Measurements from ENCODE around the gene NKX1-2. TPM values are rescaled to one million over a fixed set of nuclear protein-coding genes. Genes with fewer than 3 reads are reported as not detected.
A peak's percentile ranks its signal among the peaks of the same experiment; 100 is the strongest.

The NKX1-2 gene
- total RNA-seq, 1 experiment from 2014 or later, result 3.4 TPM

DNA sequence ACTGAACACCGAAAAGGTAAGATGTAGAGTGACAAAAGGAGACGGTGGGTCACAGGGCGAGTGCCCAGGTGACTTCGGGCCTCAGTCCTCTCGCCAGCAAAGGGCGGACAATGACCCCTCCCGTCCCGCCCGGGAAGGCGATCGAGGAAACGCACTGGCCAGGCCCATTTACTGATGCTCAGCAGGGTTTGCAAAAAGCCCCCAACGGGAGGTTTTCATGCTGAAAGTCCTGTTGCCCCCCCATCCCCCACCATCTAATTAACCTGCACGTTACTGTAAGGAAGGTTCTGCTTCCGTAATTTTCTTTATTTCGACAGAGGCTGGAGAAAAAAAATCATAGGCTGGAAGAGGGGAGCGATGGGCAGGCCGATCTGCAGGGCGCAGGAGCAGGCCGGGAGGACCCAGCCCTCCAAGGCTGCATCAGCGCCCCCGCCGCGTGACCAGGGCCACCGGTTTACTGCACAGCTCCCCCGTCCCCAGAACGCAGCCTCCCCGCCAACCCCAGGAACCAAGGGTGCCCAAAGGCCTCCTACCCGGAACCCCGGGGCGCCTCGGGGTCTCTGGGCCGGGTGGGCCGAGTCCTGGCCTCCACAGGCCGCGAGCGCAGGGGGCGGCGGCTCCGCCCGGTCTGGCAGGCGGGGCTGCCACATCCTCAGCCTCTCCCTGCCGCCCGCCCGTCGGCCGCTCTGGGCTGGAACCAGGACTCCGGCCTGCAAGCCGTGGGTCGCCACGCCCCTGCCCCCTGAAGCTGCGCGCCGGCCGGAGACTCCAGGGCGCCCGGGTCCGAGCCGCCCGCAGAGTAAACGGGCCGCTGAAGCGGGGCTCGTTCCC, 31.7 kb downstream of the NKX1-2 start:
- peaks cover 10 to 15% of the 10 kb centered on the region in 2 experiments for H3K4me1 ChIP-seq (ENCODE audit: control insufficient read depth in 1 of 2, insufficient read depth in 2 of 2, low read length in 2 of 2)
- H3K9ac ChIP-seq (ENCODE audit: low read length), result peak overlapping the region; percentile 69
- no peak for DNase-seq (ENCODE audit: low read depth, low spot score)
- H4K20me1 ChIP-seq (ENCODE audit: insufficient read depth), result 0 out of 2 replicates have a peak, but pooled peaks cover 5% of the 10 kb centered on the region
- peak overlapping the region; percentile 37 for H3K27ac ChIP-seq (ENCODE audit: low read depth, low read length)
- H2AFZ ChIP-seq (ENCODE audit: low read depth, low read length, poor library complexity, severe bottlenecking), result no peak overlapping the region
- intact Hi-C loops (cut with micrococcal nuclease), result loop anchor here (5.0 kb wide), 1 partner anchor 324 kb away; the partner anchor contains the start of gene FAM53B
- ChIA-PET POLR2A (interaction anchor here (0.7 to 2.7 kb wide), 15 partner anchors 10 to 1769 kb away, joined by 3 to 17 read pairs (median 3); partner anchors contain the start of gene LHPP), CTCF (interaction anchor here (0.9 to 4.1 kb wide), 7 partner anchors 14 to 423 kb away, joined by 3 to 23 read pairs (median 5); partner anchors contain the start of gene LHPP), RAD21 (ENCODE audit: low non-redundant PET in 1 of 2, low total read pairs in 2 of 2, uncharacterized antibody in 2 of 2, unreplicated experiment in 2 of 2) (interaction anchor here in 1 of 2 experiments (1.2 kb wide), 1 partner anchor 20 kb away, joined by 4 read pairs; no protein-coding TSS in a partner anchor)
- BruUV-seq (replicated peaks), result no TSS peak
- H3K4me2 ChIP-seq (ENCODE audit: low read length), result peak overlapping the region; percentile 80
- no peaks in the 10 kb centered on the region for H3K27me3 ChIP-seq (ENCODE audit: insufficient read depth, low read length)
- H3K36me3 ChIP-seq (ENCODE audit: control insufficient read depth in 1 of 2, insufficient read depth in 2 of 2, low read length in 2 of 2), result no peaks in the 10 kb centered on the region
- no peaks in the 10 kb centered on the region for H3K9me2 ChIP-seq (ENCODE audit: insufficient read depth)
- H3K79me2 ChIP-seq (ENCODE audit: insufficient read depth, low read length), result peaks cover 52% of the 10 kb centered on the region
- H3K4me3 ChIP-seq (replicated peaks in 1 of 2; ENCODE audit: low read depth in 1 of 2, low read length in 2 of 2), result peak overlapping the region; percentile 54 to 74
- peak; percentile 53 for ATAC-seq
- TF ChIP-seq REST (IDR thresholded peaks at IDR 0.05; ENCODE audit: low read depth) (no peak), ELF1 (IDR thresholded peaks at IDR 0.05; ENCODE audit: borderline replicate concordance, low read depth) (no peak), SRF (IDR thresholded peaks at IDR 0.05; ENCODE audit: low read depth) (no peak), CEBPB (IDR thresholded peaks at IDR 0.05; ENCODE audit: low read depth) (no peak), YY1 (IDR thresholded peaks at IDR 0.05; ENCODE audit: extremely low read depth, insufficient replicate concordance, low read depth, low read length) (no peak), EZH2phosphoT487 (IDR thresholded peaks at IDR 0.05; ENCODE audit: borderline replicate concordance) (no peak), POLR2A (IDR thresholded peaks at IDR 0.05; ENCODE audit: borderline replicate concordance, extremely low read depth, insufficient read depth, insufficient read length) (no peak), RAD21 (IDR thresholded peaks at IDR 0.05; ENCODE audit: low read depth) (no peak), ZNF274 (IDR thresholded peaks at IDR 0.05; ENCODE audit: low read depth, low read length) (no peak), EZH2 (IDR thresholded peaks at IDR 0.05) (no peak), ZFX (IDR thresholded peaks at IDR 0.05) (peak; percentile 95), EGR1 (IDR thresholded peaks at IDR 0.05; ENCODE audit: low read depth) (no peak), SIN3A (IDR thresholded peaks at IDR 0.05; ENCODE audit: low read depth) (no peak), FOSL1 (IDR thresholded peaks at IDR 0.05; ENCODE audit: low read depth) (no peak), TCF7L2 (IDR thresholded peaks at IDR 0.05; ENCODE audit: borderline replicate concordance, extremely low read depth, insufficient read depth, insufficient read length) (no peak)
- TF ChIP-seq, protein P1, sequence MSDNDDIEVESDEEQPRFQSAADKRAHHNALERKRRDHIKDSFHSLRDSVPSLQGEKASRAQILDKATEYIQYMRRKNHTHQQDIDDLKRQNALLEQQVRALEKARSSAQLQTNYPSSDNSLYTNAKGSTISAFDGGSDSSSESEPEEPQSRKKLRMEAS (IDR thresholded peaks at IDR 0.05), result peak; percentile 65; the same call in 1 of the 2 replicates
- TF ChIP-seq, protein P2, sequence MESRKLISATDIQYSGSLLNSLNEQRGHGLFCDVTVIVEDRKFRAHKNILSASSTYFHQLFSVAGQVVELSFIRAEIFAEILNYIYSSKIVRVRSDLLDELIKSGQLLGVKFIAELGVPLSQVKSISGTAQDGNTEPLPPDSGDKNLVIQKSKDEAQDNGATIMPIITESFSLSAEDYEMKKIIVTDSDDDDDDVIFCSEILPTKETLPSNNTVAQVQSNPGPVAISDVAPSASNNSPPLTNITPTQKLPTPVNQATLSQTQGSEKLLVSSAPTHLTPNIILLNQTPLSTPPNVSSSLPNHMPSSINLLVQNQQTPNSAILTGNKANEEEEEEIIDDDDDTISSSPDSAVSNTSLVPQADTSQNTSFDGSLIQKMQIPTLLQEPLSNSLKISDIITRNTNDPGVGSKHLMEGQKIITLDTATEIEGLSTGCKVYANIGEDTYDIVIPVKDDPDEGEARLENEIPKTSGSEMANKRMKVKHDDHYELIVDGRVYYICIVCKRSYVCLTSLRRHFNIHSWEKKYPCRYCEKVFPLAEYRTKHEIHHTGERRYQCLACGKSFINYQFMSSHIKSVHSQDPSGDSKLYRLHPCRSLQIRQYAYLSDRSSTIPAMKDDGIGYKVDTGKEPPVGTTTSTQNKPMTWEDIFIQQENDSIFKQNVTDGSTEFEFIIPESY (IDR thresholded peaks at IDR 0.05; ENCODE audit: extremely low read depth, insufficient replicate concordance, low read length), result no peak
- H3K9me3 ChIP-seq (ENCODE audit: control insufficient read depth in 1 of 2, insufficient read depth in 1 of 2, low read depth in 1 of 2, low read length in 2 of 2), result no peaks in the 10 kb centered on the region
